ENCODE measurements around the gene ST8SIA3.

- TF ChIP-seq CTCF (IDR thresholded peaks at IDR 0.05) (no peak), POLR2A (IDR thresholded peaks at IDR 0.05) (no peak)
Observed at GRCh38 chr18:57325491-57326166, 26.7 kb upstream of the ST8SIA3 start.

Data from esophagus squamous epithelium (tissue), 4 donors.